GM19193 (cell line): Measurements from ENCODE around the gene CLASP1.

ENCODE experiments used
- POLR2A ChIP-seq: IDR thresholded peaks from 4 replicates; pipeline ENCODE4 v1.6.1; 2011; ENCODE audit not compliant: insufficient read depth, insufficient read length; ENCODE audit errors: extremely low read depth

Gene CLASP1

GRCh38 chr2:121577381-121577780 lies 71.9 kb downstream of the CLASP1 start:
- no peak for TF ChIP-seq POLR2A

- no peak for TF ChIP-seq POLR2A
Observed at GRCh38 chr2:121576263-121576662, 73.0 kb downstream of the CLASP1 start.

GRCh38 chr2:121575800-121576199 lies 73.5 kb downstream of the CLASP1 start:
- TF ChIP-seq POLR2A, result no peak

- no peak for TF ChIP-seq POLR2A
Observed at GRCh38 chr2:121570667-121571055, 78.6 kb downstream of the CLASP1 start.

GRCh38 chr2:121570036-121570666 lies 79.1 kb downstream of the CLASP1 start:
- no peak for TF ChIP-seq POLR2A

GRCh38 chr2:121567957-121568409 lies 81.3 kb downstream of the CLASP1 start:
- TF ChIP-seq POLR2A, result no peak

GRCh38 chr2:121567452-121567851 lies 81.8 kb downstream of the CLASP1 start:
- TF ChIP-seq POLR2A, result no peak

GRCh38 chr2:121565389-121566250 lies 83.6 kb downstream of the CLASP1 start:
- TF ChIP-seq POLR2A, result no peak

- TF ChIP-seq POLR2A, result no peak
Observed at GRCh38 chr2:121564905-121565304, 84.4 kb downstream of the CLASP1 start.

GRCh38 chr2:121562269-121563176 lies 86.7 kb downstream of the CLASP1 start:
- no peak for TF ChIP-seq POLR2A

- TF ChIP-seq POLR2A, result no peak
Observed at GRCh38 chr2:121561617-121562268, 87.5 kb downstream of the CLASP1 start.

GRCh38 chr2:121558329-121558728 lies 90.9 kb downstream of the CLASP1 start:
- TF ChIP-seq POLR2A, result no peak

GRCh38 chr2:121555008-121555407 lies 94.3 kb downstream of the CLASP1 start:
- TF ChIP-seq POLR2A, result no peak

- TF ChIP-seq POLR2A, result no peak
Observed at GRCh38 chr2:121550669-121551068, 98.6 kb downstream of the CLASP1 start.
